ENCODE results near the gene HAPLN1.

Gene HAPLN1

GRCh38 chr5:83715236-83716065 is 5.2 kb downstream of the HAPLN1 start:
- DNase-seq = no peak

GRCh38 chr5:83714810-83715209 is 5.8 kb downstream of the HAPLN1 start:
- no peak for DNase-seq

- DNase-seq = peak; percentile 65
Measured at GRCh38 chr5:83711982-83712601, 8.6 kb downstream of the HAPLN1 start.

- no peak for DNase-seq
Measured at GRCh38 chr5:83709973-83710372, 10.7 kb downstream of the HAPLN1 start.

- no peak for DNase-seq
Measured at GRCh38 chr5:83708170-83708569, 12.5 kb downstream of the HAPLN1 start.

- DNase-seq = no peak
Measured at GRCh38 chr5:83703059-83703458, 17.6 kb downstream of the HAPLN1 start.

- no peak for DNase-seq
Measured at GRCh38 chr5:83701886-83702285, 18.8 kb downstream of the HAPLN1 start.

- DNase-seq = no peak
Measured at GRCh38 chr5:83689881-83690280, 30.8 kb downstream of the HAPLN1 start.

GRCh38 chr5:83688281-83688680 is 32.4 kb downstream of the HAPLN1 start:
- DNase-seq = no peak

- DNase-seq = no peak
Measured at GRCh38 chr5:83687124-83687619, 33.5 kb downstream of the HAPLN1 start.

GRCh38 chr5:83686251-83686650 is 34.4 kb downstream of the HAPLN1 start:
- DNase-seq = no peak

GRCh38 chr5:83683836-83684235 is 36.8 kb downstream of the HAPLN1 start:
- DNase-seq = no peak

- DNase-seq = no peak
Measured at GRCh38 chr5:83672646-83673045, 48.0 kb downstream of the HAPLN1 start.

GRCh38 chr5:83672158-83672557 is 48.5 kb downstream of the HAPLN1 start:
- DNase-seq = no peak

- no peak for DNase-seq
Measured at GRCh38 chr5:83665631-83666030, 55.0 kb downstream of the HAPLN1 start.

GRCh38 chr5:83662558-83662957 is 58.1 kb downstream of the HAPLN1 start:
- no peak for DNase-seq

- DNase-seq = no peak
Measured at GRCh38 chr5:83657807-83658525, 62.7 kb downstream of the HAPLN1 start.

- no peak for DNase-seq
Measured at GRCh38 chr5:83654427-83654994, 66.1 kb downstream of the HAPLN1 start.

GRCh38 chr5:83653669-83654068 is 67.0 kb downstream of the HAPLN1 start:
- no peak for DNase-seq

GRCh38 chr5:83645936-83646335 is 74.7 kb downstream of the HAPLN1 start:
- DNase-seq = no peak

GRCh38 chr5:83644301-83644700 is 76.4 kb downstream of the HAPLN1 start:
- DNase-seq = no peak

- no peak for DNase-seq
Measured at GRCh38 chr5:83641946-83642345, 78.7 kb downstream of the HAPLN1 start.

- DNase-seq = no peak
Measured at GRCh38 chr5:83639911-83640310, 80.7 kb downstream of the HAPLN1 start.
